CD4-positive, alpha-beta memory T cell (primary cell): ENCODE data around the gene DCUN1D3. TPM values are rescaled to one million over a fixed set of nuclear protein-coding genes. Genes with fewer than 3 reads are reported as not detected.
A peak's percentile ranks its signal among the peaks of the same experiment; 100 is the strongest.
"Not testable (repeated sequence)": the region's sequence is repeated elsewhere in the genome, so short reads cannot be mapped to it uniquely, and the experiment has no call there.

ENCODE experiments used
- CTCF ChIA-PET: fragments of 350-600 bp; sonication (Branson Sonifier 250); formaldehyde crosslinking; loops from one replicate; lab custom pipeline; 2021; ENCODE audit warnings: inconsistent platforms; ENCODE audit not compliant: partially characterized antibody; lab: Charles Lee
- POLR2A ChIA-PET: fragments of 350-600 bp; sonication (Branson Sonifier 250); formaldehyde crosslinking; loops from one replicate; lab custom pipeline; 2021; ENCODE audit not compliant: partially characterized antibody; lab: Charles Lee
- DNase-seq, 5 donors: peaks; one replicate each; pipeline versions ENCODE4 v3.0.0 to v3.0.0-alpha.2; 2020 to 2022; ENCODE audit warnings: mixed read lengths in 1 of 5
- H3K27ac ChIP-seq: one replicate; pipeline ENCODE4 v1.7.0; 2013; ENCODE audit warnings: low read depth, low read length
- H3K27me3 ChIP-seq: 2 replicates; pipeline ENCODE4 v1.7.0; 2013; ENCODE audit warnings: mild to moderate bottlenecking, low read length, moderate library complexity; ENCODE audit not compliant: insufficient read depth
- H3K36me3 ChIP-seq: 2 replicates; pipeline ENCODE4 v1.7.0; 2013; ENCODE audit warnings: mild to moderate bottlenecking, low read length, moderate library complexity; ENCODE audit not compliant: insufficient read depth
- H3K4me1 ChIP-seq: 2 replicates; pipeline ENCODE4 v1.7.0; 2013; ENCODE audit warnings: mild to moderate bottlenecking, low read length, moderate library complexity; ENCODE audit not compliant: insufficient read depth
- H3K4me3 ChIP-seq, 2 donors: one replicate each; pipeline ENCODE4 v1.7.0; 2013; ENCODE audit warnings: low read length in 2 of 2, mild to moderate bottlenecking in 1 of 2
- H3K9me3 ChIP-seq, 2 donors: one replicate each; pipeline ENCODE4 v1.7.0; 2013; ENCODE audit warnings: low read length in 2 of 2, control low read depth in 1 of 2; ENCODE audit not compliant: control insufficient read depth in 1 of 2
- H3K27ac Mint-ChIP-seq, 7 donors: one replicate each; pipeline ENCODE4 v1.8.0; 2020 to 2021; ENCODE audit warnings: mixed read lengths in 7 of 7, mild to moderate bottlenecking in 6 of 7, inconsistent platforms in 3 of 7, moderate library complexity in 3 of 7
- H3K27me3 Mint-ChIP-seq, 2 donors: one replicate each; pipeline ENCODE4 v1.8.0; 2020 to 2021; ENCODE audit warnings: mixed read lengths in 2 of 2
- H3K36me3 Mint-ChIP-seq, 2 donors: one replicate each; pipeline ENCODE4 v1.8.0; 2020 to 2021; ENCODE audit warnings: mixed read lengths in 2 of 2, inconsistent platforms in 1 of 2, mild to moderate bottlenecking in 1 of 2
- H3K4me1 Mint-ChIP-seq, 4 donors: one replicate each; pipeline ENCODE4 v1.8.0; 2020 to 2021; ENCODE audit warnings: mixed read lengths in 4 of 4, mild to moderate bottlenecking in 1 of 4
- H3K4me3 Mint-ChIP-seq, 8 donors: one replicate each; pipeline ENCODE4 v1.8.0; 2020 to 2021; ENCODE audit warnings: mixed read lengths in 8 of 8, mild to moderate bottlenecking in 7 of 8, moderate library complexity in 6 of 8, inconsistent platforms in 3 of 8
- H3K9me3 Mint-ChIP-seq, 8 donors: one replicate each; pipeline ENCODE4 v1.8.0; 2020 to 2021; ENCODE audit warnings: mixed read lengths in 8 of 8, mild to moderate bottlenecking in 5 of 8, inconsistent platforms in 3 of 8, moderate library complexity in 1 of 8
- intact Hi-C: fragments of 100-400 bp; cut with micrococcal nuclease; formaldehyde crosslinking; loops from one replicate; pipeline ENCODE4 v1.15.1; 2023
- polyA plus RNA-seq, 2 donors: library from polyadenylated mRNA; unstranded; fragments of 300-500 nt; fragmentation: Illumina TruSeq; gene quantifications; one replicate each; pipeline ENCODE4 v1.2.3, GENCODE V29; 2021
- total RNA-seq, 2 experiments: library from RNA; stranded (reverse); gene quantifications; one replicate each; pipeline ENCODE4 v1.2.3, GENCODE V29; 2021

The DCUN1D3 gene, protein sequence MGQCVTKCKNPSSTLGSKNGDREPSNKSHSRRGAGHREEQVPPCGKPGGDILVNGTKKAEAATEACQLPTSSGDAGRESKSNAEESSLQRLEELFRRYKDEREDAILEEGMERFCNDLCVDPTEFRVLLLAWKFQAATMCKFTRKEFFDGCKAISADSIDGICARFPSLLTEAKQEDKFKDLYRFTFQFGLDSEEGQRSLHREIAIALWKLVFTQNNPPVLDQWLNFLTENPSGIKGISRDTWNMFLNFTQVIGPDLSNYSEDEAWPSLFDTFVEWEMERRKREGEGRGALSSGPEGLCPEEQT
- total RNA-seq (1 to 10 TPM; 6.2 to 7.5 TPM), polyA plus RNA-seq (1 to 10 TPM in 1 of 2 donors, under 1 TPM in 1; 0.11 to 1.1 TPM)

GRCh38 chr16:20900299-20901067 is at the start of gene DCUN1D3, which contains the start of gene LYRM1:
TSS of gene DCUN1D3 (minus strand) at chr16:20900358. CDS start at chr16:20862538, 37,820 bp downstream.
TSS of gene LYRM1 (plus strand) at chr16:20900771. CDS start at chr16:20915556, 14,785 bp downstream.
- peak; percentile 81 to 92 (median 85) for DNase-seq
- Mint-ChIP-seq H3K27me3 (no peaks in the 10 kb centered on the region), H3K4me1 (peaks cover 48 to 76% (median 60%) of the 10 kb centered on the region in 4 donors), H3K4me3 (peak within 1 kb of the TSS; percentile 93 to 99 (median 94)), H3K9me3 (peaks cover 0 to 3% (median 0%) of the 10 kb centered on the region in 8 donors), H3K27ac (peak within 1 kb of the TSS; percentile 94 to 99 (median 97)), H3K36me3 (peaks cover 0 to 22% of the 10 kb centered on the region in 2 donors)
- Histone ChIP-seq H3K27ac (peak within 1 kb of the TSS; percentile 88), H3K27me3 (no peaks in the 10 kb centered on the region), H3K9me3 (no peaks in the 10 kb centered on the region), H3K4me3 (peak within 1 kb of the TSS; percentile 70 to 91), H3K36me3 (no peaks in the 10 kb centered on the region), H3K4me1 (peaks cover 57% of the 10 kb centered on the region)
- ChIA-PET POLR2A (interaction anchor here (1.0 to 3.2 kb wide), 10 partner anchors 10 to 258 kb away, joined by 3 to 30 read pairs (median 4); partner anchors contain the start of genes ACSM3, ERI2, LDAF1 and REXO5), CTCF (interaction anchor here (0.5 to 4.3 kb wide), 4 partner anchors 20 to 50 kb away, joined by 4 to 26 read pairs (median 4); no protein-coding TSS in a partner anchor)
- intact Hi-C loops, result loop anchor here (1.0 to 10.0 kb wide), 4 partner anchors 25 to 159 kb away; partner anchors contain the start of genes ACSM3, ERI2, REXO5 and THUMPD1

DNA sequence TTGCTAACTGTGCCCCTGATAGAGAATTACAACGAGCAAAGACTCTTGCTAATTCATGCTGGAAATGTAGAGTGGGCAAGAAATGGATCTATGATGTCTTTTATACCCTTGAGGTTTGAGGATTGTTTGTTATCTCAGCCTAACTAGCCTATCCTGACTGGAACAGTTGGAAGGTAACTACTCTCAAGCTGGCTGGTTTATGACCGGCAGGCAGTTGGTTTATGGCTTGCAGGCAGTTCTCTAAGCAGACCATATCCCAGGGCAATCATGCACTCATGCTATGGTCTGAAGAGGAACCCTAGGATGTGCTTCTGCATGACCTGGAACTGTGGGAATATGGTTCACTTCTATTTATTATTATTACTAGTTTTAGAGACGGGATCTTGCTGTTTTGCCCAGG is 49.5 kb upstream of the DCUN1D3 start:
- no peaks in the 10 kb centered on the region for H3K36me3 Mint-ChIP-seq
- Histone ChIP-seq H3K9me3 (no peaks in the 10 kb centered on the region), H3K4me1 (no peaks in the 10 kb centered on the region), H3K4me3 (no peak overlapping the region), H3K27ac (no peak overlapping the region), H3K27me3 (no peaks in the 10 kb centered on the region), H3K36me3 (no peaks in the 10 kb centered on the region)
- DNase-seq, result no peak
- H3K9me3 Mint-ChIP-seq, result no peaks in the 10 kb centered on the region
- peaks cover 0 to 6% (median 3%) of the 10 kb centered on the region in 4 donors for H3K4me1 Mint-ChIP-seq
- ChIA-PET CTCF (no interaction called here), POLR2A (no interaction called here)
- no peak overlapping the region for H3K27ac Mint-ChIP-seq
- H3K27me3 Mint-ChIP-seq, result peaks cover 0 to 7% of the 10 kb centered on the region in 2 donors
- intact Hi-C loops, result no loop called here
- H3K4me3 Mint-ChIP-seq, result no peak overlapping the region

- Histone ChIP-seq H3K36me3 (no peaks in the 10 kb centered on the region), H3K4me1 (no peaks in the 10 kb centered on the region), H3K9me3 (no peaks in the 10 kb centered on the region), H3K4me3 (no peak overlapping the region), H3K27me3 (no peaks in the 10 kb centered on the region), H3K27ac (no peak overlapping the region)
- Mint-ChIP-seq H3K4me3 (no peak overlapping the region), H3K9me3 (no peaks in the 10 kb centered on the region), H3K4me1 (peaks cover 0 to 9% (median 4%) of the 10 kb centered on the region in 4 donors), H3K36me3 (no peaks in the 10 kb centered on the region), H3K27me3 (peaks cover 0 to 6% of the 10 kb centered on the region in 2 donors), H3K27ac (no peak overlapping the region)
- CTCF ChIA-PET, result no interaction called here
- POLR2A ChIA-PET, result no interaction called here
- intact Hi-C loops, result no loop called here
- DNase-seq, result no peak
Measured at GRCh38 chr16:20948444-20948843, 48.3 kb upstream of the DCUN1D3 start.

- Mint-ChIP-seq H3K27ac (peak overlapping the region in 1 of 7 donors; percentile 16), H3K4me3 (no peak overlapping the region), H3K36me3 (no peaks in the 10 kb centered on the region), H3K4me1 (peaks cover 2 to 16% (median 7%) of the 10 kb centered on the region in 4 donors), H3K9me3 (no peaks in the 10 kb centered on the region), H3K27me3 (peaks cover 0 to 5% of the 10 kb centered on the region in 2 donors)
- no peaks in the 10 kb centered on the region for H3K9me3 ChIP-seq
- H3K4me1 ChIP-seq, result peaks cover 5% of the 10 kb centered on the region
- no peak for DNase-seq
- H3K4me3 ChIP-seq, result no peak overlapping the region
- CTCF ChIA-PET, result no interaction called here
- H3K27me3 ChIP-seq, result no peaks in the 10 kb centered on the region
- no peaks in the 10 kb centered on the region for H3K36me3 ChIP-seq
- H3K27ac ChIP-seq, result no peak overlapping the region
- POLR2A ChIA-PET, result no interaction called here
- intact Hi-C loops, result no loop called here
Measured at GRCh38 chr16:20946015-20946629, 46.0 kb upstream of the DCUN1D3 start.

DNA sequence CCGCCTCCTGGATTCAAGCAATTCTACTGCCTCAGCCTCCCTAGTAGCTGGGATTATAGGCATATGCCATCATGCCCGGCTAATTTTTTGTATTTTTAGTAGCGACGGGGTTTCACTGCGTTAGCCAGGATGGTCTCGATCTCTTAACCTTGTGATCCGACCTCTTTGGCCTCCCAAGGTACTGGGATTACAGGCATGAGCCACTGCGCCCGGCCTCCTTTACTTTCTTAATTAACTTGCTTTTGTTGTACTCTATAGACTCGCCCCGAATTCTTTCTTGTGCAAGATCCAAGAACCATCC is 45.4 kb upstream of the DCUN1D3 start:
- POLR2A ChIA-PET, result not testable (repeated sequence)

DNA sequence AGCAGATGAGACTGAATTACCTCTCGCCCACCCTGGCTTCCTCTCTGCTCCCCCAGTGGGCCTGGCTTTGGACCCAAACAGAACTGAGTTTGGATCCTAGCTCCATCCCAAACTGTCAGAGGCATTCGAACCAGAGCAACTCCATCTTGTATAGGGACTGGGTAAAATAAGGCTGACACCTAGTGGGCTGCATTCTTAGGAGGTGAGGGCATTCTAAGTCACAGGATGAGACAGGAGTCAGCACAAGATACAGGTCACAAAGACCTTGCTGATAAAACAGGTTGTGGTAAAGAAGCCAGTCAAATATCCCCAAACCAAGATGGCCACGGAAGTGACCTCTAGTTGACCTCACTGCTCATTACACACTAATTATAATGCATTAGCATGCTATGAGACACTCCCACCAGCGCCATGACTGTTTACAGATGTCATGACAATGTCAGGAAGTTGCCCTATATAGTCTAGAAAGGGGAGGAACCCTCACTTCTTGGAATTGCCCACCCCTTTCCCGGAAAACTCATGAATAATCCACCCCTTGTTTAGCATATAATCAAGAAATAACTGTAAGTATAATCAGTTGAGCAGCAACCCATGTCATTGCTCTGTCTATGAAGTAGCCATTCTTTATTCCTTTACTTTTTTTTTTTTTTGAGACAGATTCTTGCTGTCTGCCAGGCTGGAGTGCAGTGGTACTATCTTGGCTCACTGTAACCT is 44.9 kb upstream of the DCUN1D3 start:
- Histone ChIP-seq H3K27ac (no peak overlapping the region), H3K27me3 (no peaks in the 10 kb centered on the region), H3K36me3 (no peaks in the 10 kb centered on the region), H3K4me3 (no peak overlapping the region), H3K9me3 (no peaks in the 10 kb centered on the region), H3K4me1 (peaks cover 7% of the 10 kb centered on the region)
- DNase-seq, result peak; percentile 7 to 64 (median 23)
- ChIA-PET CTCF (interaction anchor here (0.6 kb wide), 1 partner anchor 95 kb away, joined by 3 read pairs; no protein-coding TSS in a partner anchor), POLR2A (no interaction called here)
- Mint-ChIP-seq H3K4me1 (peaks cover 4 to 19% (median 10%) of the 10 kb centered on the region in 4 donors), H3K27me3 (peaks cover 0 to 1% of the 10 kb centered on the region in 2 donors), H3K4me3 (no peak overlapping the region), H3K27ac (peak overlapping the region in 1 of 7 donors; percentile 13), H3K9me3 (no peaks in the 10 kb centered on the region), H3K36me3 (no peaks in the 10 kb centered on the region)
- intact Hi-C loops, result loop anchor here (1.0 kb wide), 1 partner anchor 95 kb away; no protein-coding TSS in a partner anchor

More for the DNA sequence above, 45.4 kb upstream of the DCUN1D3 start:
- H3K4me3 ChIP-seq, H3K36me3 Mint-ChIP-seq, H3K9me3 Mint-ChIP-seq, CTCF ChIA-PET, H3K36me3 ChIP-seq, H3K27ac ChIP-seq, H3K9me3 ChIP-seq, H3K4me3 Mint-ChIP-seq, DNase-seq, H3K4me1 ChIP-seq, H3K27me3 ChIP-seq, H3K27me3 Mint-ChIP-seq: not testable (repeated sequence)
- intact Hi-C loops, result loop anchor here (1.0 kb wide), 1 partner anchor 95 kb away; no protein-coding TSS in a partner anchor
- peaks cover 4 to 19% (median 10%) of the 10 kb centered on the region in 4 donors for H3K4me1 Mint-ChIP-seq
- H3K27ac Mint-ChIP-seq, result peak overlapping the region in 2 of 7 donors; percentile 16 to 41
